ENCODE measurements around the gene SMIM1. TPM values are rescaled to one million over a fixed set of nuclear protein-coding genes. Genes with fewer than 3 reads are reported as not detected.

The SMIM1 gene
- total RNA-seq, 4 donors from 2014 or later, result 2.6 to 8.4 (median 4.7) TPM; not detected in 1

DNA sequence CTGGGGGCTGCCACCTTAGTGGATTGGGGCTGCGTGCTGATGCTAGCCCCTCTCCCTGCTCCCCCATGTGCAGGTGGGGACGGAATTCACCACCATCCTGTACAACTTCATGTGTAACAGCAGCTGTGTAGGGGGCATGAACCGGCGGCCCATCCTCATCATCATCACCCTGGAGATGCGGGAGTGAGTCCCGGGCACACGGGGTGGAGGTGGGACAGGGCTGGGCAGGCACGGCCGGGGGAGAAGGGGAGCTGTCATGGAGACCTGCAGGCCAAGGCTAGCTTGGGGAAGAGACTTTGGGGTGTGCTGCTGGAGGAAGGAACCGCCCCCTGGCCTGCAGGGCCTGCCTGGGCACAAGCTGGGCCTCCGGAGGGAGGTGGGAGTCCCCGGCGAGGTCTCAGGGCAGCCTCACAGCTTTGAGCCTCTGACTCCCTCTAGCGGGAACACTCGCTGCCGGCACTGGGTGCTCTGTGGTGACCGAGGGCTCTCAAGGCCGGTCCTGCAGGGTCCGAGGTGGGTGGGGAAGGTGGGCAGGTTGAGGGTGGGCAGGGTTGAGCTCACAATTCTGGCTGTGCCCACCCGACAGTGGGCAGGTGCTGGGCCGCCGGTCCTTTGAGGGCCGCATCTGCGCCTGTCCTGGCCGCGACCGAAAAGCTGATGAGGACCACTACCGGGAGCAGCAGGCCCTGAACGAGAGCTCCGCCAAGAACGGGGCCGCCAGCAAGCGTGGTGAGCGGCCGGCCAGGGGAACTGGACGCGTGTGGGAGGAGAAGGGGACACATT, 45.3 kb upstream of the SMIM1 start:
- Histone ChIP-seq H3K4me1 (peaks cover 0 to 6% (median 0%) of the 10 kb centered on the region in 3 donors), H3K27ac (no peak overlapping the region), H3K27me3 (peaks cover 91% of the 10 kb centered on the region), H3K4me3 (no peak overlapping the region), H3K9me3 (no peaks in the 10 kb centered on the region), H3K36me3 (no peaks in the 10 kb centered on the region)
- TF ChIP-seq, protein P1, sequence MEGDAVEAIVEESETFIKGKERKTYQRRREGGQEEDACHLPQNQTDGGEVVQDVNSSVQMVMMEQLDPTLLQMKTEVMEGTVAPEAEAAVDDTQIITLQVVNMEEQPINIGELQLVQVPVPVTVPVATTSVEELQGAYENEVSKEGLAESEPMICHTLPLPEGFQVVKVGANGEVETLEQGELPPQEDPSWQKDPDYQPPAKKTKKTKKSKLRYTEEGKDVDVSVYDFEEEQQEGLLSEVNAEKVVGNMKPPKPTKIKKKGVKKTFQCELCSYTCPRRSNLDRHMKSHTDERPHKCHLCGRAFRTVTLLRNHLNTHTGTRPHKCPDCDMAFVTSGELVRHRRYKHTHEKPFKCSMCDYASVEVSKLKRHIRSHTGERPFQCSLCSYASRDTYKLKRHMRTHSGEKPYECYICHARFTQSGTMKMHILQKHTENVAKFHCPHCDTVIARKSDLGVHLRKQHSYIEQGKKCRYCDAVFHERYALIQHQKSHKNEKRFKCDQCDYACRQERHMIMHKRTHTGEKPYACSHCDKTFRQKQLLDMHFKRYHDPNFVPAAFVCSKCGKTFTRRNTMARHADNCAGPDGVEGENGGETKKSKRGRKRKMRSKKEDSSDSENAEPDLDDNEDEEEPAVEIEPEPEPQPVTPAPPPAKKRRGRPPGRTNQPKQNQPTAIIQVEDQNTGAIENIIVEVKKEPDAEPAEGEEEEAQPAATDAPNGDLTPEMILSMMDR (IDR thresholded peaks at IDR 0.05), result peak in 1 of 4 experiments; percentile 15
- no peak for TF ChIP-seq POLR2AphosphoS5 (IDR thresholded peaks at IDR 0.05)
- TF ChIP-seq EP300 (IDR thresholded peaks at IDR 0.05), result no peak
- no peak for TF ChIP-seq POLR2A (IDR thresholded peaks at IDR 0.05)
- WGBS, 2 donors (ENCODE audit: low coverage in 1 of 2), result 80% methylated on average over 2 of the region's 37 CpGs; no CpG with 5 or more reads in 1 of the 2 donors
- no peak for ATAC-seq

DNA sequence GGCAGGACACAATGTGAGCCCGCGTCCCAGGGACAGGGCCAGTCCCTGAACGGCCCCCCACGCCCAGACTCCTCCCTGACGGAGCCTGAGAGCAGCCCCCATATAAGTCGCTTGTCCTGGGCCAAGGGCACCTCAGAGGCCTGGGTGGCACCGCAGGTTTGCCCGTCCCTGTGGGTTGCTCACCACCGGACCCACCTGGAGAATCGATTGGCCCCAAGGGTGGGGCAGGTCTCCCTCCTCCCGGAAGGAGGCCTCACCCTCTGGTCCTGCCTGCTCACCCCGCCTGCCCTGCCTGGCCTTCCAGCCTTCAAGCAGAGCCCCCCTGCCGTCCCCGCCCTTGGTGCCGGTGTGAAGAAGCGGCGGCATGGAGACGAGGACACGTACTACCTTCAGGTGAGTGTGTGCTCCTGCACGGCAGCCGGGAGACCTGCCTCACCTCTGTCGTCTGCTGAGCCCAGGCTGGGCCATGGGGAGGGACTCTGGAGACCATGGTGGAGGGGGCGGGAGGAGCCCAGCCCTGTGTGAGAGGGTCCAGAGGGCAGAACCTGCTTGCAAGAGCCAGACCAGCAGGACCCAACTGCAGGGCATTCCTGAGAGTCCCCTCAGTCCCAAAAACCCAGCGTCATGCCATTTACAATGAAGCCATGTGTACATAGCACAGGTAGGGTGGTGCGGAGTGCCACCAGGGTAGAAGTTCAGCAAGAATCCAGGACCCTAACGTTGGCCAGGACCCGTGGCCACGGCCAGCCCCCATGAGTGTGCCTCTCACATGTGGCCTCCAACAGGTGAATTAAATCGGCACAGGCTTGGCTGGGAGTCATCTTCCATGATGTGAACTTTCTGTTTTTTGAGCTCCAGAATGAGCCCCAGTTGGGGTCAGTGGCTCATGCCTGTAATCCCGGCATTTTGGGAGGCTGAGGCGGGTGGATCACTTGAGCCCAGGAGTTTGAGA, 44.4 kb upstream of the SMIM1 start:
- Histone ChIP-seq H3K27me3 (peaks cover 92% of the 10 kb centered on the region), H3K4me3 (no peak overlapping the region), H3K4me1 (peaks cover 0 to 15% (median 0%) of the 10 kb centered on the region in 3 donors), H3K9me3 (no peaks in the 10 kb centered on the region), H3K27ac (no peak overlapping the region), H3K36me3 (no peaks in the 10 kb centered on the region)
- no peak for ATAC-seq
- TF ChIP-seq, protein P1 (IDR thresholded peaks at IDR 0.05), result no peak
- no peak for TF ChIP-seq POLR2AphosphoS5 (IDR thresholded peaks at IDR 0.05)
- no peak for TF ChIP-seq POLR2A (IDR thresholded peaks at IDR 0.05)
- TF ChIP-seq EP300 (IDR thresholded peaks at IDR 0.05), result no peak
- WGBS, 2 donors (ENCODE audit: low coverage in 1 of 2), result 83% methylated on average over 2 of the region's 31 CpGs; no CpG with 5 or more reads in 1 of the 2 donors

DNA sequence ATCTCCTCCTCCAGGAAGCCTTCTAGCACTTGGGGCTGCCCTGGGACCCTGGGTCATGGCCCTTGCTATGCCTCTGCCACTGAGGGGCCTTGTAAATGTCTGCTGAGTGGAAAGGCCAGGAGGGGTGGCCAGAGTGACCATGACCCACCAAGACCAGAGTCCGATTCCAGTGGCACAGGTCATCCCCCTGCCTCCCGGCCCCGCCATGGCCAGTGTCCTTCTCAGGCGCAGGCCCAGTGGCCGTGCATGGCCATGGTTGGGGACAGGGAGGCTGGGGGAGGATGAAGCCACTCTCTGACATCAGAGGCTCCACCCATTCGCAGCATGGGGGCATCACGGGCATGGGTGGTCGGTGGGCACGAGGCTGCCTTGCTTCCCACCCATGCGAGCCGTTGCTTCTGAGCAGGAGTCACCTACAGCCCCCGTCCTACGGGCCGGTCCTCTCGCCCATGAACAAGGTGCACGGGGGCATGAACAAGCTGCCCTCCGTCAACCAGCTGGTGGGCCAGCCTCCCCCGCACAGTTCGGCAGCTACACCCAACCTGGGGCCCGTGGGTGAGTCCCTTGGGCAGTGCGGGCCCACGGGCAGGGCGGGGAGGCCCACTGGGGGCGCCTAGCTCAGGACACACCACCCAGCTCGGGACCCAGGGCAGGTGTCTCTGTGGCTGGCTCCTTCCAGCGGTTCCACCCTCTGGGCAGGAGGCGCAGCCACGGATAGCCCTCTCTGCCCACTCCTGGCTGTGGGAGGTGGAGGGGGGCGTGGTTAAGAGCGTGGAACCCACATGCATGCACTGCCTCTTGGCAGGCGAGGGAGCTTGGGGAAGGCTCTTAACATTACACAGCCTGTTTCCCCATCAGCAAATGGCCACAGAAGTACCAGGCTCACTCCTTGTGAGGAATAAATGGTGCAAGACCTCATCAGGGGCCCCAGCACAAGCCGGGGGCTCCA, 42.7 kb upstream of the SMIM1 start:
- Histone ChIP-seq H3K27me3 (peaks cover 84% of the 10 kb centered on the region), H3K27ac (no peak overlapping the region), H3K4me3 (no peak overlapping the region), H3K9me3 (no peaks in the 10 kb centered on the region), H3K4me1 (peaks cover 0 to 15% (median 0%) of the 10 kb centered on the region in 3 donors), H3K36me3 (peaks cover 0 to 8% of the 10 kb centered on the region in 2 donors)
- TF ChIP-seq POLR2A (IDR thresholded peaks at IDR 0.05), result no peak
- TF ChIP-seq POLR2AphosphoS5 (IDR thresholded peaks at IDR 0.05), result no peak
- TF ChIP-seq, protein P1 (IDR thresholded peaks at IDR 0.05), result no peak
- TF ChIP-seq EP300 (IDR thresholded peaks at IDR 0.05), result no peak
- WGBS, 2 donors (ENCODE audit: low coverage in 1 of 2), result 50 to 80% methylated on average over 1 of the region's 32 CpGs
- no peak for ATAC-seq

DNA sequence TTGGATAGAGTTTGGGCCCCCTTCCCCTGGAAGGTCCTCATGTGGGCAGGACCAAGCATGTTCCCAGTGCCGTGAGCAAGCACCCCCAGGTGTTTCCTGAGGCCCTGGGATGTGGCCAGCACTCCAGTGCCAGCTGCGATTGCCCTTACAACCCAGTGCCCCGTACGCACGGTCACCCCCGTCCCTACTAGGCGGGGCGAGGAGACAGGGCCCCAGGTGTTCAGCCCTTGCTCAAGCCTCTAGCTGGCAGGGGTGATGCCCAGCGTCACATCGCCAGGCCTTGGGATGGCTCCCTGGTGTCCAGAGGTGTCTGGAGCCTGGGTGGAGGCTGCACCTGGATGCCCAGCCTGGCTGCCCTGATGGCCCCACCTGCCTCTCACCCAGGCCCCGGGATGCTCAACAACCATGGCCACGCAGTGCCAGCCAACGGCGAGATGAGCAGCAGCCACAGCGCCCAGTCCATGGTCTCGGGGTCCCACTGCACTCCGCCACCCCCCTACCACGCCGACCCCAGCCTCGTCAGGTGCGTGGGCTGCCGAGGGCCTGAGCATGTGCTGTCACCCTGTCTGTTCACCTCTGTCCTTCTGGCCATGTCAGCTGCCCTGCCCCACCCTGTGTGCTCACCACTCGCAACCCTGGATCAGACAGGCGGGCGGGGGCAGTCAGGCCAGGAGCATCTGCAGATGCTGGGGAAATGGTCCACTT, 41.9 kb upstream of the SMIM1 start:
- Histone ChIP-seq H3K9me3 (no peaks in the 10 kb centered on the region), H3K4me1 (peaks cover 0 to 15% (median 0%) of the 10 kb centered on the region in 3 donors), H3K27me3 (peaks cover 76% of the 10 kb centered on the region), H3K27ac (no peak overlapping the region), H3K36me3 (peaks cover 0 to 16% of the 10 kb centered on the region in 2 donors), H3K4me3 (no peak overlapping the region)
- 60% methylated on average over 2 of the region's 25 CpGs; no CpG with 5 or more reads in 1 of the 2 donors for WGBS, 2 donors (ENCODE audit: low coverage in 1 of 2)
- TF ChIP-seq, protein P1 (IDR thresholded peaks at IDR 0.05), result no peak
- TF ChIP-seq EP300 (IDR thresholded peaks at IDR 0.05), result no peak
- no peak for TF ChIP-seq POLR2A (IDR thresholded peaks at IDR 0.05)
- no peak for TF ChIP-seq POLR2AphosphoS5 (IDR thresholded peaks at IDR 0.05)
- ATAC-seq, result no peak

Data from gastroesophageal sphincter (tissue), 4 donors.